Measurements from ENCODE around the gene ADH6.

The ADH6 gene

GRCh38 chr4:99219072-99219471 is at the start of gene ADH6:
TSS of gene ADH6 (minus strand) at chr4:99219246. CDS start at chr4:99219152, 94 bp downstream.
- Histone ChIP-seq H2AFZ (ENCODE audit: low read length) (no peak within 1 kb of the TSS), H3F3A (ENCODE audit: insufficient read depth, low read length) (no peaks in the 10 kb centered on the region), H3K9me3 (replicated peaks; ENCODE audit: insufficient read depth, low read length) (no peaks in the 10 kb centered on the region), H3K79me2 (ENCODE audit: low read length) (no peaks in the 10 kb centered on the region), H3K36me3 (replicated peaks; ENCODE audit: insufficient read depth, low read length) (no peaks in the 10 kb centered on the region), H3K9ac (ENCODE audit: low read length) (no peak within 1 kb of the TSS), H3K9me2 (replicated peaks; ENCODE audit: insufficient read depth, low read length) (no peaks in the 10 kb centered on the region), H3K4me3 (ENCODE audit: low read length) (no peak within 1 kb of the TSS), H3K27me3 (replicated peaks; ENCODE audit: insufficient read depth, low read length) (no peaks in the 10 kb centered on the region), H3K27ac (ENCODE audit: low read length) (no peak within 1 kb of the TSS), H3K4me1 (ENCODE audit: low read length) (no peaks in the 10 kb centered on the region), H3K4me2 (ENCODE audit: low read depth, low read length) (no peak within 1 kb of the TSS), H4K20me1 (ENCODE audit: insufficient read depth, low read length) (no peaks in the 10 kb centered on the region)
- TF ChIP-seq EZH2 (optimal IDR thresholded peaks at IDR 0.05; ENCODE audit: low read depth, low read length) (no peak), EZH2phosphoT487 (IDR thresholded peaks at IDR 0.05; ENCODE audit: low read length) (no peak), CTCF (IDR thresholded peaks at IDR 0.05; ENCODE audit: low read length) (no peak)
- DNase-seq, result no peak

GRCh38 chr4:99264927-99265326 is 45.9 kb upstream of the ADH6 start:
- DNase-seq, result no peak
- Histone ChIP-seq H2AFZ (ENCODE audit: low read length) (no peak overlapping the region), H3K9ac (ENCODE audit: low read length) (no peak overlapping the region), H3K27me3 (replicated peaks; ENCODE audit: insufficient read depth, low read length) (no peaks in the 10 kb centered on the region), H3F3A (ENCODE audit: insufficient read depth, low read length) (no peaks in the 10 kb centered on the region), H3K9me3 (replicated peaks; ENCODE audit: insufficient read depth, low read length) (no peaks in the 10 kb centered on the region), H3K4me2 (ENCODE audit: low read depth, low read length) (no peak overlapping the region), H3K79me2 (ENCODE audit: low read length) (no peaks in the 10 kb centered on the region), H3K27ac (ENCODE audit: low read length) (no peak overlapping the region), H4K20me1 (ENCODE audit: insufficient read depth, low read length) (no peaks in the 10 kb centered on the region), H3K9me2 (replicated peaks; ENCODE audit: insufficient read depth, low read length) (no peaks in the 10 kb centered on the region), H3K36me3 (replicated peaks; ENCODE audit: insufficient read depth, low read length) (no peaks in the 10 kb centered on the region), H3K4me1 (ENCODE audit: low read length) (no peaks in the 10 kb centered on the region), H3K4me3 (ENCODE audit: low read length) (no peak overlapping the region)
- TF ChIP-seq EZH2phosphoT487 (IDR thresholded peaks at IDR 0.05; ENCODE audit: low read length), result no peak
- TF ChIP-seq CTCF (IDR thresholded peaks at IDR 0.05; ENCODE audit: low read length), result no peak
- no peak for TF ChIP-seq EZH2 (optimal IDR thresholded peaks at IDR 0.05; ENCODE audit: low read depth, low read length)

GRCh38 chr4:99252746-99253145 is 33.7 kb upstream of the ADH6 start:
- H3K9me3 ChIP-seq (replicated peaks; ENCODE audit: insufficient read depth, low read length), result no peaks in the 10 kb centered on the region
- H3K4me3 ChIP-seq (ENCODE audit: low read length), result no peak overlapping the region
- H2AFZ ChIP-seq (ENCODE audit: low read length), result no peak overlapping the region
- no peak overlapping the region for H3K27ac ChIP-seq (ENCODE audit: low read length)
- TF ChIP-seq CTCF (IDR thresholded peaks at IDR 0.05; ENCODE audit: low read length), result no peak
- no peak for TF ChIP-seq EZH2 (optimal IDR thresholded peaks at IDR 0.05; ENCODE audit: low read depth, low read length)
- TF ChIP-seq EZH2phosphoT487 (IDR thresholded peaks at IDR 0.05; ENCODE audit: low read length), result no peak
- no peaks in the 10 kb centered on the region for H3K4me1 ChIP-seq (ENCODE audit: low read length)
- H3K79me2 ChIP-seq (ENCODE audit: low read length), result no peaks in the 10 kb centered on the region
- H3K36me3 ChIP-seq (replicated peaks; ENCODE audit: insufficient read depth, low read length), result no peaks in the 10 kb centered on the region
- H3K27me3 ChIP-seq (replicated peaks; ENCODE audit: insufficient read depth, low read length), result no peaks in the 10 kb centered on the region
- H3F3A ChIP-seq (ENCODE audit: insufficient read depth, low read length), result no peaks in the 10 kb centered on the region
- H3K9ac ChIP-seq (ENCODE audit: low read length), result no peak overlapping the region
- no peak for DNase-seq
- H3K4me2 ChIP-seq (ENCODE audit: low read depth, low read length), result no peak overlapping the region
- no peaks in the 10 kb centered on the region for H4K20me1 ChIP-seq (ENCODE audit: insufficient read depth, low read length)
- H3K9me2 ChIP-seq (replicated peaks; ENCODE audit: insufficient read depth, low read length), result no peaks in the 10 kb centered on the region
